ENCODE results near the gene FEM1A.
"Not testable (repeated sequence)": the region's sequence is repeated elsewhere in the genome, so short reads cannot be mapped to it uniquely, and the experiment has no call there.

The FEM1A gene

GRCh38 chr19:4815426-4816201, 24.1 kb downstream of the FEM1A start:
- DNase-seq = peak; percentile 73

GRCh38 chr19:4816202-4816949, 24.8 kb downstream of the FEM1A start:
- DNase-seq = no peak

DNA sequence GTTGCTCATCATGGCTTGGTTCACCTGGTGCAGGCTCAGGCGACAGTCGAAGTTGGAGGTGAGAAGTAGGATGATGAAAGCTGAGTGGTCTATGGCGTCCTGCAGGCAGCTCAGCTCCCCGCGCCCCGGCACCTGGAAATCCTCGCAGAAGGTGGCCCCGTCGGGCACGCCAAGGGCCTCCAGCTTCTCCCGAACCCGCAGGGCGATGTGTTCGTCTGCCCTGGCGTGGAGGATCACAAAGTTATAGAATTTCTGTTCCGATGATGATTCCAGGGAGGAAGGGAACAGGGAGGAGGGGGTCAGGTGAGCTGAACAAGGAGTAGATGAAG, 25.4 kb downstream of the FEM1A start:
- DNase-seq = no peak

GRCh38 chr19:4817467-4818277, 26.1 kb downstream of the FEM1A start:
- no peak for DNase-seq

DNA sequence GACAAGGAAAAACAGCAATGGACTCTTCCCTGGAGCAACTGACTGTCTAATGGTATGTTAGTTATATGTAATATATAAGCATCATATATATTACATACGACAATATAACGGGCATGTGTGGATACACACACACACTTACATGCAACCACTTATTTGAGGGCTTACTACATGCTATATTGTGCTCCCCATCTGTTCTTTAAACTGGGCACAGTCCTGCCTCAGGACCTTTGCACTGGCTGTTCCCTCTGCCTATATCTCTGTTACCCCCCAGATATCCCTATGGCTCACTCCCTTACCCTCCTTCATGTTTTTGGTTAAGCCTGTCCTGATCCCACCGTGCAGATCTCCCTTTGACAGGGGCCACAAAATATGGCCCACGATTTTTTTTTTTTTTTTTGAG, 29.7 kb downstream of the FEM1A start:
- no peak for DNase-seq

DNA sequence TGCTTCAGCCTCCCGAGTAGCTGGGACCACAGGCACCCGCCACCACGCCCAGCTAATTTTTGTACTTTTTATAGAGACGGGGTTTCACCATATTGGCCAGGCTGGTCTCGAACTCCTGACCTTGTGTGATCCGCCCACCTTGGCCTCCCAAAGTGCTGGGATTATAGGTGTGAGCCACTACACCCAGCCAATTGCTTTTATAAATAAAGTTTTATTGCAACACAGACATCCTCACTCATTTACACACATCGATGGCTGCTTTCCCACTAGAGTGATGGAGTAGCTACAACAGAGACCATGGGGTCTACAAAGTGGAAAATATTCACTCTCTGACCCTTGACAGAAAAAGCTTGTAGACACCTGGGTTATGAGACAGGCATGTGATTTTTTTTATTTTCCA, 30.8 kb downstream of the FEM1A start:
- DNase-seq = not testable (repeated sequence)

DNA sequence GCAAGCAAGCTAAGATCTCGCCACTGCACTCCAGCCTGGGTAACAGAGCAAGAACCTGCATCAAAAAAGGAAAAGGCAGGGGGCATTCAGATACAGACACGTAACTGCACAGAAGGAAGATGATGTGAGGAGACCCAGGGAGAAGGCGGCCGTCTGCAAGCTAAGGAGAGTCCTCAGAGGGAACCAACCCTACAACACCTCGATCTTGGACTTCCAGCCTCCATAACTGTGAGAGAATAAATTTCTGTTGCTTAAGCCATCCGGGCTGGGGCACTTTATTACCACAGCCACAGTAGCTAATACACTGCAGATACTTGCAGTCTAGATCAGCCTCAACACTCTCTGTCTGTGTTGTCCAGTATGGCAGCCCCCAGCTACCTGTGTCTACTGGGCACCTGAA, 32.0 kb downstream of the FEM1A start:
- no peak for DNase-seq

DNA sequence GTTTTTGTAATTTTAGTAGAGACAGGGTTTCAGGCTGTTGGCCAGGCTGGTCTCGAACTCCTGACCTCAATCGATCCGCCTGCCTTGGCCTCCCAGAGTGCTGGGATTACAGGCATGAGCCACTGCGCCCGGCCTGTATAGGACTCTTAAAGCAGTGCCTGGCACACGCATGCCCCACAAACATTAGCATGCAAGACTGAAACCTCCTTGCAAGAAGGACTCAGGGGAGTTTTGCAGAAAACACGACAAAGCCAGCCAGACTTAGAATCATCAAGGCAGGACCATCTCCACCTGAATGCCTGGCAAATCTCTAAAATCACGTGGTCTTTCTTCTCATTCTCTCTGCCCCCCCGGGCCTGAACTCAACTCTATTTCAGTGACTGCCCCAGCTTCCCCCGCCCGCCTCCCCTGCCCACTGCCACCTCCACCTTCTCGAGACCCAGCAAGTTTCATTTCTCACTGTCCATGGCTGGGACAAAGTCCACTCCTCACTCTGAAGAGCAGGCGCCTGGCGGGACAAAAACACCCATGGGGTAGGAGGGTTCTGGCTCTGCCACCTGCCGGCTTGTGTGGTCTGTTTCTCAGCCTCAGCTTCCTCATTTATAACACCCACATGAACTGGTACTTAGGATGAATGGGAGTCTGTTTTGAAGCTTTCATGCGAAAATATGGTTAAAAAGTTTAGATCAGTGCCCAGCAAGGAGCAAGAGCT, 37.6 kb downstream of the FEM1A start:
- DNase-seq = peak; percentile 2

DNA sequence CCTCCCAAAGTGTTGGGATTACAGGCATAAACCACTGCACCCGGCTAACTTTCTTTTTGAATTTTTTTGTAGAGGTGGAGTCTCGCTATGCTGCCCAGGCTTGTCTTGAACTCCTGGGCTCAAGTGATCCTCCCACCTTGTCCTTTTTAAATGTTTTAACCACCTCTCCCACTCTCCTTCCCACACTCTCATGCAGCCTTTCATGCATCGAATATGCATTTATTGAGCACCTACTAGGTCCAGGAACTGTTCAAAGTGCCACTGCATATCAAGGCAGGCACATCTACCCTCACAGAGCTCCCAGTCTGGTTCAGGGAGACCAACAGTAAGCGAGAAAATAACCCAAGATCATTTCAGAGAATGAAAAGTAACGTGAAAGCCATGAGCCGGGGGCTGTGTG, 38.8 kb downstream of the FEM1A start:
- no peak for DNase-seq

GRCh38 chr19:4830768-4831265, 39.3 kb downstream of the FEM1A start:
- DNase-seq = no peak

DNA sequence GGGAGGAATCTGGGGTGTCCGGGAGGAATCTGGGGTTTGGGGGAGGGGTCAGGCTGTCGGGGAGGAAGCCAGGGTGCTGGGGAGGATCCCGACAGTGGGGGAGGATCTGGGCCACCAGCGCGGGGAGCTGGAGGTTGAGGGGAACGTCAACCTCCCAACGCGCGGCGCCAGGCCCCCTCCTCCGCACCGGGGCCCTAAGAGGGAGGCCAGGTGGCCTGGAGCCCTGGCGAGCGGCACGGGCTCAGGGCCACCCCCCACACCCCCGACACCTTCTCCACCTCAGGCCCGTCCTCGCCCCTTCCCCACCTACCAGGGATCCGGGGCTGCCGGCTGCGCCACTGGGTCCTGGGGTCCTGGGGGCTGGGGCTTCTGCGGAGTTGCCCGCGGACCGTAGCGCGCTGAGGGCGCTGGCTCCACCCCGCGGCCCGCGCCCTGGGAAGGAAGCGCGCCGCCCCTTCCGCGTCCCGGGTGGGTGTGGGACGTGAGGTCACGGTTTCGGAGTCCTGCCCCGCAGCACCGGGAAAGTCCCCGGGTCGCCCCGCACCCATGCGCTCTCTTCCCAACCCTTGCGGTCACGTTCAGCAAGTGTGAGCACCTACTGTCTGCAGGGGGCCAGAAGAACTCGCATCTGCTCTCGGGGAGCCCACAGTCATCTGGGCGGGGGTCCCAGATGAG, 39.9 kb downstream of the FEM1A start, which contains the start of gene TICAM1:
TICAM1 (minus strand) TSS at position 409 of the 675 bp plus-strand sequence. CDS start 13,335 bp downstream, outside the sequence.
- peak; percentile 85 for DNase-seq

DNA sequence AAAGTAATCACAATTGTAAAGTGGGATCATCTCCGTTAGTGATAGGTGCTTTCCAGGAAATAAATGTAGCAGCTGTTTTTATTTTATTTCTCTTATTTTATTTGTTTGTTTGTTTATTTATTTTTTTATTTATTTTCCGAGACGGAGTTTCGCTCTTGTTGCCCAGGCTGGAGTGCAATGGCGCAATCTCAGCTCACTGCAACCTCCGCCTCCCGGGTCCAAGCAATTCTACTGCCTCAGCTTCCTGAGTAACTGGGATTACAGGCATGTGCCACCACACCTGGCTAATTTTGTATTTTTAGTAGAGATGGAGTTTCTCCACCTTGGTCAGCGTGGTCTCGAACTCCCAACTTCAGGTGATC, 40.4 kb downstream of the FEM1A start:
- DNase-seq = not testable (repeated sequence)

GRCh38 chr19:4832776-4833175, 41.2 kb downstream of the FEM1A start:
- no peak for DNase-seq

GRCh38 chr19:4839192-4839591, 47.7 kb downstream of the FEM1A start:
- no peak for DNase-seq

DNA sequence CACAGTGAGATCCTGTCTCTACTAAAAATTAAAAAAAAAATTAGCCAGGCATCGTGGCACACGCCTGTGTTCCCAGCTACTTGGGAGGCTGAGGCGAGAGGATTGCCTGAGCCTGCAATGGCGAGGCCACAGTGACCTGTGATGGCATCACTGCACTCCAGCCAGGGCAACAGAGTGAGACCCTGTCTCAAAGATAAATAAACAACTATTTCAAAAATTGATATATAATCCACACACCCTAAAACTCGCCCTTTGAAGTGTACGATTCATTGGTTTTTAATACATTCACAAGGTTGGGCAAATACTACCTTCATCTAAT, 52.1 kb downstream of the FEM1A start:
- no peak for DNase-seq

- DNase-seq = no peak
Observed at GRCh38 chr19:4844348-4845179, 53.0 kb downstream of the FEM1A start.

GRCh38 chr19:4845975-4846374, 54.4 kb downstream of the FEM1A start:
- not testable (repeated sequence) for DNase-seq

DNA sequence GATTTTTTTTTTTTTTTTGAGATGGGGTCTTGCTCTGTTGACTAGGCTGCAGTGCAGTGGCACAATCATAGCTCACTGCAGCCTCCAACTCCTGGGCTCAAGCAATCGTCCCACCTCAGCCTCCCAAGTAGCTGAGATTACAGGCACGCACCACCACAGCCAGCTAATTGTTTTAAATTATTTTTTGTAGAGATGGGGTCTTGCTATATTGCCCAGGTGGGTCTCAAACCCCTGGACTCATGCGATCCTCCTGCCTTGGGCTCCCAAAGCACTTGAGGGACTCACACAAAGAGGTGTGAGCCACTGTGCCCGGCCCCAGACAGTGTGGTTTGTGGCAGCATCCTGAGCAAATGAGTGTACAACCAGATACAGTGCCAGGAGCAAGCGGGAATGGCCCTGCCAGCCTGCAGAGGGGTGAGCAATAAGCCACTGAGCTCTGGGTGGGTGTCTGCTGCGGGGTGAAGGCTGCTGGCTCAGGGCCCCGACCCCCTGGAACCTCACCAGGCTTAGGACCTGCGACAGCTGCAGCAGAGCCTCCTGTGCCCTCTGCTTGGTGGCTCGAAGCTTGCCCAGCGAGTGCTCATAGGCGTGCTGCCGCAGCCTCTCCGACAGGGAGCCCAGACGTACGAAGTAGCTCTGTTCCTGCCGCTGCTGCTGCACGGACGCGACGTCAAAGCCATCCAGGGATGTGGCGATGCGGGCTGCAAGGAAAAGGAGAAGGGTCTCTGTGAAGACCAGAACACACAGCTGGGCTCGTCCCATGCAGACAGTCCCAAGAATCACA, 55.8 kb downstream of the FEM1A start:
- no peak for DNase-seq

GRCh38 chr19:4849019-4849418, 57.5 kb downstream of the FEM1A start:
- no peak for DNase-seq
